IgD-negative memory B cell (primary cell): ENCODE data around the gene QRICH2. TPM values are rescaled to one million over a fixed set of nuclear protein-coding genes. Genes with fewer than 3 reads are reported as not detected.
"Not testable (repeated sequence)": the region's sequence is repeated elsewhere in the genome, so short reads cannot be mapped to it uniquely, and the experiment has no call there.

Experiments used
- H3K27ac Mint-ChIP-seq, 3 donors: one replicate each; pipeline ENCODE4 v1.8.0; 2020 to 2022; ENCODE audit warnings: mild to moderate bottlenecking in 3 of 3, mixed read lengths in 3 of 3, moderate library complexity in 1 of 3
- H3K27me3 Mint-ChIP-seq: one replicate; pipeline ENCODE4 v1.8.0; 2021; ENCODE audit warnings: mixed read lengths
- H3K36me3 Mint-ChIP-seq: one replicate; pipeline ENCODE4 v1.8.0; 2020; ENCODE audit warnings: mild to moderate bottlenecking, mixed read lengths
- H3K4me1 Mint-ChIP-seq, 3 donors: one replicate each; pipeline ENCODE4 v1.8.0; 2020 to 2022; ENCODE audit warnings: mixed read lengths in 3 of 3, mild to moderate bottlenecking in 1 of 3
- H3K4me3 Mint-ChIP-seq, 4 donors: one replicate each; pipeline ENCODE4 v1.8.0; 2020 to 2022; ENCODE audit warnings: mild to moderate bottlenecking in 4 of 4, mixed read lengths in 4 of 4, moderate library complexity in 3 of 4
- H3K9me3 Mint-ChIP-seq, 3 donors: one replicate each; pipeline ENCODE4 v1.8.0; 2020 to 2021; ENCODE audit warnings: mixed read lengths in 3 of 3, mild to moderate bottlenecking in 1 of 3
- polyA plus RNA-seq: library from polyadenylated mRNA; unstranded; fragments of 300-500 nt; fragmentation: Illumina TruSeq; gene quantifications from one replicate; pipeline ENCODE4 v1.2.3, GENCODE V29; 2021

Gene QRICH2
- polyA plus RNA-seq, 1 donor from 2014 or later, result 0.14 TPM

- Mint-ChIP-seq H3K27me3 (no peaks in the 10 kb centered on the region), H3K4me3 (no peak overlapping the region), H3K36me3 (peaks cover 2% of the 10 kb centered on the region), H3K4me1 (peaks cover 0 to 7% (median 6%) of the 10 kb centered on the region in 3 donors), H3K27ac (no peak overlapping the region), H3K9me3 (no peaks in the 10 kb centered on the region)
Measured at GRCh38 chr17:76336756-76337412, 28.8 kb upstream of the QRICH2 start.

GRCh38 chr17:76335716-76336381, 27.8 kb upstream of the QRICH2 start:
- no peaks in the 10 kb centered on the region for H3K9me3 Mint-ChIP-seq
- H3K36me3 Mint-ChIP-seq, result peaks cover 2% of the 10 kb centered on the region
- H3K4me3 Mint-ChIP-seq, result no peak overlapping the region
- H3K27me3 Mint-ChIP-seq, result no peaks in the 10 kb centered on the region
- H3K4me1 Mint-ChIP-seq, result peaks cover 0 to 11% (median 5%) of the 10 kb centered on the region in 3 donors
- H3K27ac Mint-ChIP-seq, result no peak overlapping the region

GRCh38 chr17:76333673-76334505, 25.8 kb upstream of the QRICH2 start:
- Mint-ChIP-seq H3K4me1 (peaks cover 0 to 8% (median 0%) of the 10 kb centered on the region in 3 donors), H3K27me3 (no peaks in the 10 kb centered on the region), H3K36me3 (peaks cover 2% of the 10 kb centered on the region), H3K9me3 (no peaks in the 10 kb centered on the region), H3K4me3 (no peak overlapping the region), H3K27ac (peak overlapping the region in 1 of 3 donors; percentile 77)

GRCh38 chr17:76331083-76331482, 23.0 kb upstream of the QRICH2 start:
- Mint-ChIP-seq H3K36me3 (peaks cover 1% of the 10 kb centered on the region), H3K4me1 (peaks cover 0 to 8% (median 0%) of the 10 kb centered on the region in 3 donors), H3K9me3 (no peaks in the 10 kb centered on the region), H3K4me3 (no peak overlapping the region), H3K27ac (no peak overlapping the region), H3K27me3 (no peaks in the 10 kb centered on the region)

GRCh38 chr17:76329664-76330063, 21.6 kb upstream of the QRICH2 start:
- H3K4me3 Mint-ChIP-seq, result no peak overlapping the region
- H3K9me3 Mint-ChIP-seq, result no peaks in the 10 kb centered on the region
- H3K36me3 Mint-ChIP-seq, result peaks cover 4% of the 10 kb centered on the region
- H3K27me3 Mint-ChIP-seq, result no peaks in the 10 kb centered on the region
- peaks cover 0 to 8% (median 0%) of the 10 kb centered on the region in 3 donors for H3K4me1 Mint-ChIP-seq
- H3K27ac Mint-ChIP-seq, result no peak overlapping the region

GRCh38 chr17:76327696-76328095, 19.6 kb upstream of the QRICH2 start:
- no peaks in the 10 kb centered on the region for H3K27me3 Mint-ChIP-seq
- no peak overlapping the region for H3K4me3 Mint-ChIP-seq
- no peaks in the 10 kb centered on the region for H3K9me3 Mint-ChIP-seq
- H3K4me1 Mint-ChIP-seq, result peaks cover 0 to 5% (median 0%) of the 10 kb centered on the region in 3 donors
- H3K36me3 Mint-ChIP-seq, result peaks cover 6% of the 10 kb centered on the region
- H3K27ac Mint-ChIP-seq, result no peak overlapping the region

GRCh38 chr17:76326306-76326705, 18.2 kb upstream of the QRICH2 start:
- Mint-ChIP-seq H3K27ac (no peak overlapping the region), H3K27me3 (no peaks in the 10 kb centered on the region), H3K4me1 (peaks cover 0 to 3% (median 0%) of the 10 kb centered on the region in 3 donors), H3K9me3 (no peaks in the 10 kb centered on the region), H3K36me3 (peaks cover 8% of the 10 kb centered on the region), H3K4me3 (no peak overlapping the region)

GRCh38 chr17:76318586-76318985, 10.5 kb upstream of the QRICH2 start:
- Mint-ChIP-seq H3K36me3 (peaks cover 7% of the 10 kb centered on the region), H3K4me1 (peaks cover 0 to 1% (median 0%) of the 10 kb centered on the region in 3 donors), H3K27me3 (no peaks in the 10 kb centered on the region), H3K9me3 (no peaks in the 10 kb centered on the region), H3K27ac (no peak overlapping the region), H3K4me3 (no peak overlapping the region)

GRCh38 chr17:76317535-76317934, 9.5 kb upstream of the QRICH2 start:
- Mint-ChIP-seq H3K4me1 (peaks cover 0 to 1% (median 0%) of the 10 kb centered on the region in 3 donors), H3K9me3 (no peaks in the 10 kb centered on the region), H3K4me3 (no peak overlapping the region), H3K27ac (no peak overlapping the region), H3K27me3 (no peaks in the 10 kb centered on the region), H3K36me3 (peaks cover 5% of the 10 kb centered on the region)

- no peak overlapping the region for H3K4me3 Mint-ChIP-seq
- no peaks in the 10 kb centered on the region for H3K4me1 Mint-ChIP-seq
- H3K27ac Mint-ChIP-seq, result no peak overlapping the region
- no peaks in the 10 kb centered on the region for H3K27me3 Mint-ChIP-seq
- H3K36me3 Mint-ChIP-seq, result peaks cover 5% of the 10 kb centered on the region
- no peaks in the 10 kb centered on the region for H3K9me3 Mint-ChIP-seq
Measured at GRCh38 chr17:76314392-76315227, 6.5 kb upstream of the QRICH2 start.

GRCh38 chr17:76312735-76313134, 4.7 kb upstream of the QRICH2 start:
- H3K27ac Mint-ChIP-seq, result peak overlapping the region in 1 of 3 donors; percentile 33
- no peaks in the 10 kb centered on the region for H3K4me1 Mint-ChIP-seq

GRCh38 chr17:76309461-76309860, 1.4 kb upstream of the QRICH2 start:
- Mint-ChIP-seq H3K27ac (no peak overlapping the region), H3K4me1 (peaks cover 0 to 1% (median 0%) of the 10 kb centered on the region in 3 donors), H3K27me3 (no peaks in the 10 kb centered on the region), H3K4me3 (no peak overlapping the region), H3K36me3 (peaks cover 5% of the 10 kb centered on the region), H3K9me3 (no peaks in the 10 kb centered on the region)

More at GRCh38 chr17:76312735-76313134, 4.7 kb upstream of the QRICH2 start:
- Mint-ChIP-seq H3K36me3 (peaks cover 5% of the 10 kb centered on the region), H3K27me3 (no peaks in the 10 kb centered on the region), H3K9me3 (no peaks in the 10 kb centered on the region), H3K4me3 (no peak overlapping the region)

GRCh38 chr17:76307299-76307965, 644 bp downstream of the QRICH2 start:
- Mint-ChIP-seq H3K27ac (peak overlapping the region in 1 of 3 donors; percentile 63), H3K4me1 (peaks cover 0 to 3% (median 0%) of the 10 kb centered on the region in 3 donors), H3K27me3 (no peaks in the 10 kb centered on the region), H3K4me3 (no peak overlapping the region), H3K36me3 (peaks cover 5% of the 10 kb centered on the region), H3K9me3 (no peaks in the 10 kb centered on the region)

GRCh38 chr17:76305135-76305454, 3.0 kb downstream of the QRICH2 start:
- not testable (repeated sequence) for H3K9me3 Mint-ChIP-seq, H3K27me3 Mint-ChIP-seq, H3K4me1 Mint-ChIP-seq, H3K4me3 Mint-ChIP-seq, H3K36me3 Mint-ChIP-seq
- H3K27ac Mint-ChIP-seq, result peak overlapping the region in 1 of 3 donors; percentile 65
